Liver (tissue), 9 donors: ENCODE results near the gene NPL. TPM values are rescaled to one million over a fixed set of nuclear protein-coding genes. Genes with fewer than 3 reads are reported as not detected.

Experiments used
- DNase-seq: peaks from one replicate; pipeline ENCODE4 v3.0.0-alpha.2; 2017; ENCODE audit warnings: low spot score
- H3K27ac ChIP-seq, 2 donors: one replicate each; pipeline ENCODE4 v1.7.0; 2013; ENCODE audit warnings: inconsistent platforms in 2 of 2, low read length in 2 of 2, control low read depth in 1 of 2, low read depth in 1 of 2, mild to moderate bottlenecking in 1 of 2
- H3K27me3 ChIP-seq, 4 donors: one replicate each; pipeline versions ENCODE4 v1.6.1 to v1.7.0; 2013; ENCODE audit warnings: low read length in 3 of 4, inconsistent platforms in 1 of 4, mild to moderate bottlenecking in 1 of 4, moderate library complexity in 1 of 4; ENCODE audit not compliant: control insufficient read depth in 4 of 4, insufficient read depth in 4 of 4
- H3K36me3 ChIP-seq, 4 donors: one replicate each; pipeline versions ENCODE4 v1.6.1 to v1.7.0; 2013; ENCODE audit warnings: low read length in 3 of 4, mild to moderate bottlenecking in 3 of 4, low read depth in 1 of 4, moderate library complexity in 1 of 4; ENCODE audit not compliant: control insufficient read depth in 4 of 4, insufficient read depth in 3 of 4
- H3K4me1 ChIP-seq, 4 donors: one replicate each; pipeline versions ENCODE4 v1.6.1 to v1.7.0; 2013; ENCODE audit warnings: low read length in 3 of 4, mild to moderate bottlenecking in 3 of 4, moderate library complexity in 1 of 4; ENCODE audit not compliant: control insufficient read depth in 4 of 4, insufficient read depth in 4 of 4
- H3K4me3 ChIP-seq, 3 donors: one replicate each; pipeline versions ENCODE4 v1.6.1 to v1.7.0; 2013; ENCODE audit warnings: low read length in 3 of 3, control low read depth in 1 of 3, low read depth in 1 of 3, mild to moderate bottlenecking in 1 of 3
- H3K9ac ChIP-seq, 2 donors: one replicate each; pipeline ENCODE4 v1.7.0; 2013; ENCODE audit warnings: low read length in 2 of 2, mild to moderate bottlenecking in 2 of 2, moderate library complexity in 2 of 2, control low read depth in 1 of 2, low read depth in 1 of 2
- H3K9me3 ChIP-seq, 4 donors: one replicate each; pipeline versions ENCODE4 v1.6.1 to v1.7.0; 2013; ENCODE audit warnings: low read length in 3 of 4; ENCODE audit not compliant: control insufficient read depth in 4 of 4
- ATF3 ChIP-seq: IDR thresholded peaks from 2 replicates; pipeline ENCODE4 v1.6.1; 2016; ENCODE audit warnings: antibody characterized with exemption
- CTCF ChIP-seq: fragments of 150-350 bp; IDR thresholded peaks from 2 replicates; pipeline ENCODE4 v1.5.1; 2017; ENCODE audit warnings: improper control_type of control experiment, low read depth, low read length; ENCODE audit not compliant: missing input control
- FOXA1 ChIP-seq: IDR thresholded peaks from 2 replicates; pipeline ENCODE4 v1.6.1; 2016; ENCODE audit warnings: antibody characterized with exemption
- FOXA2 ChIP-seq: IDR thresholded peaks from 2 replicates; pipeline ENCODE4 v1.6.1; 2016; ENCODE audit warnings: antibody characterized with exemption
- GABPA ChIP-seq, 2 donors: IDR thresholded peaks in 1 of 2; conservative IDR thresholded peaks in 1 of 2; 2 replicates each; pipeline ENCODE4 v1.6.1; 2016; ENCODE audit warnings: antibody characterized with exemption in 2 of 2, mild to moderate bottlenecking in 1 of 2, moderate library complexity in 1 of 2
- HNF4G ChIP-seq: IDR thresholded peaks from 2 replicates; pipeline ENCODE4 v1.6.1; 2016; ENCODE audit warnings: antibody characterized with exemption
- JUND ChIP-seq, 2 donors: IDR thresholded peaks; 2 replicates each; pipeline ENCODE4 v1.6.1; 2016; ENCODE audit warnings: antibody characterized with exemption in 2 of 2
- RAD21 ChIP-seq, 2 donors: IDR thresholded peaks; 2 replicates each; pipeline ENCODE4 v1.6.1; 2016; ENCODE audit warnings: antibody characterized with exemption in 2 of 2, mild to moderate bottlenecking in 2 of 2
- RXRA ChIP-seq, 2 donors: IDR thresholded peaks; 2 replicates each; pipeline ENCODE4 v1.6.1; 2017 to 2018; ENCODE audit warnings: antibody characterized with exemption in 2 of 2, mild to moderate bottlenecking in 1 of 2
- SP1 ChIP-seq: IDR thresholded peaks from 2 replicates; pipeline ENCODE4 v1.6.1; 2018; ENCODE audit warnings: antibody characterized with exemption, mild to moderate bottlenecking
- YY1 ChIP-seq: IDR thresholded peaks from 2 replicates; pipeline ENCODE4 v1.6.1; 2016; ENCODE audit warnings: antibody characterized with exemption, mild to moderate bottlenecking
- WGBS: extraction: QIAGEN DNeasy Blood & Tissue Kit; methylation state at CpG from one replicate; pipeline ENCODE4 v1.1.7; 2013; 5-methylcytosine and 5-hydroxymethylcytosine counted together
- polyA plus RNA-seq, 2 donors: library from polyadenylated mRNA; stranded (reverse) in 1 of 2; unstranded in 1 of 2; fragments of 200-250 nt in 1 of 2; fragments of >200 nt in 1 of 2; fragmentation: Nextera tagmentation in 1 of 2; extraction: Ambion mirVana in 1 of 2; gene quantifications; one replicate each; pipeline versions ENCODE4 v1.2.1 to v1.2.3, GENCODE V29; 2013 to 2015
- total RNA-seq, 2 donors: library from RNA; depleted of rRNA; stranded (reverse); fragments of >200 nt; gene quantifications; one replicate each; pipeline ENCODE4 v1.2.3, GENCODE V29; 2014
- TF ChIP-seq, protein P1 (sequence below): IDR thresholded peaks from 2 replicates; pipeline ENCODE4 v1.6.1; 2016; ENCODE audit warnings: antibody characterized with exemption
- TF ChIP-seq, protein P2 (sequence below): IDR thresholded peaks from 2 replicates; pipeline ENCODE4 v1.6.1; 2016; ENCODE audit warnings: antibody characterized with exemption
- donor health status: healthy.
- donor health status: healthy.
- donor health status: healthy.
- donor health status: healthy.
- donor health status: healthy.

The NPL gene
- total and polyA plus RNA-seq, 4 donors: 8.5 to 47.3 (median 15.9) TPM

- H3K36me3 ChIP-seq: peaks cover 8 to 95% (median 85%) of the 10 kb centered on the region in 4 donors
- no peak overlapping the region for H3K4me3 ChIP-seq
- no peak overlapping the region for H3K9ac ChIP-seq
- no peak for DNase-seq
- TF ChIP-seq FOXA1 (no peak), ATF3 (no peak), RAD21 (IDR thresholded peaks at IDR 0.05) (no peak)
- no peaks in the 10 kb centered on the region for H3K4me1 ChIP-seq
- 97% methylated on average over 4 of the region's 4 CpGs for WGBS
- no peaks in the 10 kb centered on the region for H3K27me3 ChIP-seq
- H3K9me3 ChIP-seq: no peaks in the 10 kb centered on the region
- H3K27ac ChIP-seq: no peak overlapping the region
These were observed 71.1 kb downstream of the NPL start for GRCh38 chr1:182860658-182861057.

GRCh38 chr1:182861994-182862393, 72.4 kb downstream of the NPL start:
- no peaks in the 10 kb centered on the region for H3K27me3 ChIP-seq
- no peaks in the 10 kb centered on the region for H3K9me3 ChIP-seq
- no peak for DNase-seq
- WGBS: 94% methylated on average over 2 of the region's 2 CpGs
- H3K36me3 ChIP-seq: peaks cover 5 to 94% (median 83%) of the 10 kb centered on the region in 4 donors
- H3K4me1 ChIP-seq: no peaks in the 10 kb centered on the region
- H3K4me3 ChIP-seq: no peak overlapping the region
- no peak overlapping the region for H3K9ac ChIP-seq
- no peak overlapping the region for H3K27ac ChIP-seq
- TF ChIP-seq, protein P1, sequence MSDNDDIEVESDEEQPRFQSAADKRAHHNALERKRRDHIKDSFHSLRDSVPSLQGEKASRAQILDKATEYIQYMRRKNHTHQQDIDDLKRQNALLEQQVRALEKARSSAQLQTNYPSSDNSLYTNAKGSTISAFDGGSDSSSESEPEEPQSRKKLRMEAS: no peak
- TF ChIP-seq SP1 (no peak), RAD21 (IDR thresholded peaks at IDR 0.05) (no peak), GABPA (IDR thresholded peaks at IDR 0.05 in 1 of 2, conservative IDR thresholded peaks at IDR 0.05 in 1 of 2) (no peak), YY1 (no peak), CTCF (no peak)
- TF ChIP-seq, protein P2, sequence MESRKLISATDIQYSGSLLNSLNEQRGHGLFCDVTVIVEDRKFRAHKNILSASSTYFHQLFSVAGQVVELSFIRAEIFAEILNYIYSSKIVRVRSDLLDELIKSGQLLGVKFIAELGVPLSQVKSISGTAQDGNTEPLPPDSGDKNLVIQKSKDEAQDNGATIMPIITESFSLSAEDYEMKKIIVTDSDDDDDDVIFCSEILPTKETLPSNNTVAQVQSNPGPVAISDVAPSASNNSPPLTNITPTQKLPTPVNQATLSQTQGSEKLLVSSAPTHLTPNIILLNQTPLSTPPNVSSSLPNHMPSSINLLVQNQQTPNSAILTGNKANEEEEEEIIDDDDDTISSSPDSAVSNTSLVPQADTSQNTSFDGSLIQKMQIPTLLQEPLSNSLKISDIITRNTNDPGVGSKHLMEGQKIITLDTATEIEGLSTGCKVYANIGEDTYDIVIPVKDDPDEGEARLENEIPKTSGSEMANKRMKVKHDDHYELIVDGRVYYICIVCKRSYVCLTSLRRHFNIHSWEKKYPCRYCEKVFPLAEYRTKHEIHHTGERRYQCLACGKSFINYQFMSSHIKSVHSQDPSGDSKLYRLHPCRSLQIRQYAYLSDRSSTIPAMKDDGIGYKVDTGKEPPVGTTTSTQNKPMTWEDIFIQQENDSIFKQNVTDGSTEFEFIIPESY: no peak

DNA sequence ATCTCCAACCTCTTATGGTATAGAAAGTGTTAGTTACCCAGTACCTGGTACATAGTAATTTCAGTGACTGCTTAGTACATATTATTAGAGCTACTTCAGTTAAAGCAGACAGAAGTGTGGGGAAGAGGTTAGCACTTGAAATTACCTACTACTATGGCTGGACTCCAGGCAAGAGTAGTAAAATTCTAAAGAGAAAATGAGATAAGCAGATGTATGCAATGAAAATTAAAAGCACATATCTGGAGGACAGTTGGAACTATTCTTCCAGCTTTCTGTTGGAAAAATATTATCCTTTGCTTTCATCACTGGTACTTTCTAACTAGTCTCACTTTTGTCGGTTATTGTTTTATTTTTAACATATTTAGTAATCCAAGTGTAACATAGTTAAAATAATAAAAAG, 73.3 kb downstream of the NPL start:
- Histone ChIP-seq H3K4me3 (no peak overlapping the region), H3K27ac (no peak overlapping the region), H3K4me1 (no peaks in the 10 kb centered on the region), H3K9me3 (no peaks in the 10 kb centered on the region), H3K36me3 (peaks cover 5 to 94% (median 81%) of the 10 kb centered on the region in 4 donors), H3K27me3 (no peaks in the 10 kb centered on the region), H3K9ac (no peak overlapping the region)
- DNase-seq: no peak
- WGBS: 100% methylated on average over 1 of the region's 1 CpG
- TF ChIP-seq HNF4G (no peak), YY1 (no peak), JUND (IDR thresholded peaks at IDR 0.05) (no peak), RXRA (IDR thresholded peaks at IDR 0.05) (no peak), FOXA2 (no peak), FOXA1 (no peak)
- TF ChIP-seq, protein P2: no peak
